GM15510 (cell line): Measurements from ENCODE around the gene FLT1.

Source experiments
- POLR2A ChIP-seq: IDR thresholded peaks from 3 replicates; pipeline ENCODE4 v1.6.1; 2011; ENCODE audit warnings: borderline replicate concordance; ENCODE audit not compliant: insufficient read length; ENCODE audit errors: extremely low read depth

The FLT1 gene

DNA sequence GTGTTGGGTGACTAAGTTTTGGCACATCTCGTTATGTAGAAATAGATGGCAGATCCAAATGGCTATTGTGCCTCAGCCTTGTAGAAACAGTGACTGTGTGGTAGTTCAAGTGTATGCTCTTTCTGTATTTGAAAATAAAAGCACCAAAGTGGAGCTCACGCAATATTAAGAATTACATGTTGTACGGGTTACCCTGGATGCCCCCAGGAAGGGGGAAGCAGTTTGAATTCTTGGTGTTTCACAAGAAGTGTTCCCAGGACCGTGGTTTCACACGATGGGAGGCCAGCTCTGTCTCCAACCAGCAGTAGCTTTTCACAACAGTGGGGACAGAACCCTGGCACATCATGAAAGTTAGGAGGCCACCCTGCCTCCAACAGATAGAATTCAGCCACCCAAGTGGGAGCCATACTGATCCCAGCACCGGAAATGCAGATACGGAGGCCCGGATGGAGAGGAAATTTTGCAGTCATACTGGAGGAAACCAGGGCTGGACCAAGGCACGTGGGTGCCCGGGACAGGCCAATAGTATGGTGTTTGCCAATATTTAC, 8.9 kb downstream of the FLT1 start:
- TF ChIP-seq POLR2A = no peak

DNA sequence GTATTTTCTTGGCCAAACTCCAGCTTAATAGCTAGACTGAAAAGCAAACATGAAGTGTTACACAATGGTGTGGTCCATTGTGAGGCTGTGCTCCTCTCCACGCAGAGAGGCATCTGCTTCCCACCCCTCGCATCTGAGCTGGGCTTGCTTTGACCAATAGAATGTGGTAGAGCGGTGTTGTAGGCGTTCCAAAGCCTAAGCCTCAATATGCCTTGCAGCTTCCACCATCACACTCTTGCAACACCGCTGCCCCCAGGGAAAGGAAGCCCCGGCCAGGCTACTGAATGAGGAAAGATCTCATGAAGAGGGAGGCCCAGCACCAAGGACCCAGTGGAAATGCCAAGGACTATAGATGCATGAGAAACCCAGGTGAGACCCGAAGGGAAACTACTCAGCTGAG, 9.4 kb downstream of the FLT1 start:
- no peak for TF ChIP-seq POLR2A

- TF ChIP-seq POLR2A = no peak
Observed at GRCh38 chr13:28485097-28485496, 9.8 kb downstream of the FLT1 start.

GRCh38 chr13:28483313-28483931, 11.5 kb downstream of the FLT1 start:
- no peak for TF ChIP-seq POLR2A

DNA sequence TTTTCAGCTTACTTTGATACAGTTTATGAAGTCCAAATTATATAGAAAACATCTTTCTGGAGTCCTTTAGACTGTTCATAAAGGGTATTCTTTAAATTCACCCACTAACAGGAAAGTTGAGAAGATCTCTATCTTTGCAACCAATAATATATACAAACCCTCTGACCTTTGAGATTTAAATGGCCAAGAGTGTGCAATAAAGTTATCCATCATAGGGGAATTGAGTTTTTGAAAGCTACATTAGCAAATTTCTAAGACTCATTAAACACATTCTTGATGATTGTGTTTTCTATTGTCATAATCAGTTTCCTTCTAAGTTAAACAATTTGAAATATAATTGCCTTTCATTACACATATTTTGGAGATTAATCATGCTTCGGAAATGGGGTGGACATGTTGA, 15.9 kb downstream of the FLT1 start:
- no peak for TF ChIP-seq POLR2A

- TF ChIP-seq POLR2A = no peak
Observed at GRCh38 chr13:28478127-28478526, 16.8 kb downstream of the FLT1 start.

DNA sequence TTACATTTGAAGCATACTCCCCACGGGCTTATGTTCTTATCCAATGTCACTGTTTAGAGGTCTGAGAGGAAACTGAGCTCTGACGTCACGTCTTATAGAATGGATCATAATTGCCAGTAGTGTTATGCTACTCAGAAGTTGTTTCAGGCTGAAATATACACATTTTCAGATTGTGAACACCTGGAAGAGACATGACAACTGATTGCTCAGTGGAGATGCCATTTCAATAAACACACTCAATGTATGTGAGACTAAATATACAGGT, 17.3 kb downstream of the FLT1 start:
- TF ChIP-seq POLR2A = no peak

DNA sequence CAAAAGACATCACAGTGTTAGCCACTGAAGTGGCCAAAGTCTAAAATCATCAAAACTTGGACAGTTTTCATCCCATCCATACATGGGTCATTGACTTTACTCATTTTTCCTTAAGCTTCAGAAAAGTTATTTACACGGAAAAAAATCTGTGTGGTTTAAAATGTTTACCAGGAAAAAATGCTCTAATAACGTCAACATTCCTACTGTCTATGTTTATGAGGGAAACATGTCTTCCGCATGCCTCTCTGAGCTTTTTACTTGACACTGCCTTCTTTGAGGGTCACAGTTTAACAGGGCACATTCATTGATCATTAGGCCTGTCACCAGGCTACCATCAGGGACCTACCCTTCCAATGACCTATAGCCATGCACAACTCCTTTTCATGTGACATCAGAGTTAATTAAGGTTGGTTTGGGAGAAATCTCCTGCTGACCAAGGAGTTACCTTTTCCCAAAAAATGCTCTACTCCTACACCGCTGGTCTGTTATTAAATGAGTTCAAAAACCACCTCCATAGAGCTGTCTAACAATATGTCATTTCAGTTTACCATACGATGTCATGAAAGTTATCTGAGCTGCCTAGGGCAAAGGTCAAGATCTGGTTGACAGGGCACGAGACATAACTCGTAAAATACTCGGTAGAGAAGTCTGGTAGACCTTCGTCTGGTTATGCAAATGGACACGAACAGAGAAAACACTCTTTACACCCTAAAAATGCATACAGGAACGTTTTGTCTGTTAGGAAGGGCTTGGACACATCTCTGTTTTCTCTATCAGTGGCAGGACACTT, 17.8 kb downstream of the FLT1 start:
- TF ChIP-seq POLR2A = no peak

- TF ChIP-seq POLR2A = no peak
Observed at GRCh38 chr13:28475916-28476725, 18.8 kb downstream of the FLT1 start.

- TF ChIP-seq POLR2A = no peak
Observed at GRCh38 chr13:28474491-28475134, 20.3 kb downstream of the FLT1 start.

GRCh38 chr13:28473044-28473443, 21.9 kb downstream of the FLT1 start:
- no peak for TF ChIP-seq POLR2A

DNA sequence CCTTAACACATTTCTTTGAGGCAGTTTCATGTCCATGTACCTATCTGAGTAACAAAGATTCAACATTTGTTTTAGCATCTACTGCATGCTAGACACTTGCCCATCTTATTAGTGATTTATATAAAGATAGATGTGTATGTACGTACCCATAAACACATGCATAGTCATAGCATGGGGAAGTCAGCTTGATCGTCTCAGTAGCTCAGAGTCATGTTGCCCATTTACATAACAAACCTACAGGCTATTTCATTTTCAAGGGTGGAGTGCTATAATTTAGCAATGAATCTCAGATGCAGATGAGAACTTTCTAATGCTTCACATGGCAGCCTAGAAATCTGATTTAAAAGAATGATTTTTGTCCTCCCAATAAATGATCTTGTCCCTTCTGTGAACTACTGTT, 23.5 kb downstream of the FLT1 start:
- TF ChIP-seq POLR2A = no peak

GRCh38 chr13:28470296-28470695, 24.6 kb downstream of the FLT1 start:
- TF ChIP-seq POLR2A = no peak

DNA sequence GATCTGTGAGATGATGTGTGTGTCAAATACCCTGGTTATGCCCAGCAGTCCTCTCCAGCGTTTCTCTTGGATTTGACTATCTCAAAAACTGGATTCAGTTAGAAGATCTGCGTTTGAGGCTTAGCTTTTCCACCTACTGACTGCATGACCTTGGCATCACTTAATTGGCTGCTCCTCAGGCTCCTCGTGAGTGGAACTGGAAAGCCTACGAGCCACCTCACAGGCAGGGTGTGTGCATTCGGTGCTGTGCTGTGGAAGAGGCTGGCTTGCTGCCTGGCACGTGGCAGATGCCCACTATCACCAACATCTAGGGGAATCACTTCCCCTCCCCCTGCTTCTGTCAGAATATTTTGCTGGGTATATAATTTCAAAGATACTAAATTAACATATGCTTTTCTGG, 25.6 kb downstream of the FLT1 start:
- no peak for TF ChIP-seq POLR2A
